Keratinocyte (primary cell): ENCODE measurements around the gene CCDC137. TPM values are rescaled to one million over a fixed set of nuclear protein-coding genes. Genes with fewer than 3 reads are reported as not detected.

Experiments used
- DNase-seq: peaks from one replicate; pipeline ENCODE4 v3.0.0-alpha.2; 2011; ENCODE audit warnings: low read depth, missing footprints, low spot score
- FAIRE-seq: peaks from 2 replicates; lab custom pipeline; 2011; peaks lifted over from hg19 to GRCh38; lab: Jason Lieb, UNC
- H2AFZ ChIP-seq: 2 replicates; pipeline ENCODE4 v1.6.0; 2012; ENCODE audit warnings: low read length, control low read depth, inconsistent platforms; ENCODE audit not compliant: control insufficient read depth
- H3K27ac ChIP-seq: 2 replicates; pipeline ENCODE4 v1.5.1; 2011; ENCODE audit warnings: low read length; ENCODE audit not compliant: control insufficient read depth, insufficient read depth
- H3K27me3 ChIP-seq: 3 replicates; pipeline ENCODE4 v1.6.0; 2011; ENCODE audit warnings: low read length; ENCODE audit not compliant: control insufficient read depth, insufficient read depth; ENCODE audit errors: extremely low read depth
- H3K36me3 ChIP-seq, 2 experiments: 2 replicates in 1 of 2; 3 replicates in 1 of 2; pipeline ENCODE4 v1.5.1; 2011; ENCODE audit warnings: low read length in 2 of 2, mild to moderate bottlenecking in 1 of 2; ENCODE audit not compliant: control insufficient read depth in 2 of 2, insufficient read depth in 2 of 2; ENCODE audit errors: extremely low read depth in 1 of 2
- H3K4me1 ChIP-seq: 3 replicates; pipeline ENCODE4 v1.5.1; 2011; ENCODE audit warnings: low read length; ENCODE audit not compliant: control insufficient read depth, insufficient read depth; ENCODE audit errors: extremely low read depth
- H3K4me2 ChIP-seq: 3 replicates; pipeline ENCODE4 v1.6.0; 2011; ENCODE audit warnings: low read depth, low read length; ENCODE audit not compliant: control insufficient read depth, insufficient read depth; ENCODE audit errors: extremely low read depth
- H3K4me3 ChIP-seq, 3 experiments: fragments of 200-600 bp in 1 of 3; sonication (generic) in 1 of 3; 2 replicates in 2 of 3; 3 replicates in 1 of 3; pipeline ENCODE4 v1.5.1; 2011 to 2016; ENCODE audit warnings: low read length in 3 of 3, mild to moderate bottlenecking in 3 of 3, control low read depth in 2 of 3, inconsistent platforms in 1 of 3, low read depth in 1 of 3, mixed read lengths in 1 of 3, mixed run types in 1 of 3, moderate library complexity in 1 of 3; ENCODE audit not compliant: control insufficient read depth in 2 of 3, insufficient read depth in 2 of 3; ENCODE audit errors: extremely low read depth in 1 of 3
- H3K79me2 ChIP-seq: 2 replicates; pipeline ENCODE4 v1.6.0; 2012; ENCODE audit warnings: low read length; ENCODE audit not compliant: control insufficient read depth, insufficient read depth
- H3K9ac ChIP-seq: 3 replicates; pipeline ENCODE4 v1.6.0; 2011; ENCODE audit warnings: low read length; ENCODE audit not compliant: control insufficient read depth, insufficient read depth; ENCODE audit errors: extremely low read depth
- H3K9me1 ChIP-seq: 3 replicates; pipeline ENCODE4 v1.6.0; 2011; ENCODE audit warnings: low read length; ENCODE audit not compliant: control insufficient read depth, insufficient read depth; ENCODE audit errors: extremely low read depth
- H3K9me3 ChIP-seq: 2 replicates; pipeline ENCODE4 v1.5.1; 2012; ENCODE audit warnings: low read depth, low read length; ENCODE audit not compliant: control insufficient read depth
- H4K20me1 ChIP-seq: 3 replicates; pipeline ENCODE4 v1.6.0; 2011; ENCODE audit warnings: low read length; ENCODE audit not compliant: control insufficient read depth, insufficient read depth; ENCODE audit errors: extremely low read depth
- CTCF ChIP-seq, 3 experiments: IDR thresholded peaks in 1 of 3; conservative IDR thresholded peaks in 1 of 3; optimal IDR thresholded peaks in 1 of 3; 2 replicates in 2 of 3; 3 replicates in 1 of 3; pipeline versions ENCODE3 to v1.5.1; 2011; ENCODE audit warnings: low read length in 3 of 3, mild to moderate bottlenecking in 3 of 3, moderate library complexity in 2 of 3, control low read depth in 1 of 3, inconsistent platforms in 1 of 3; ENCODE audit not compliant: insufficient read depth in 2 of 3; ENCODE audit errors: extremely low read depth in 1 of 3
- EZH2 ChIP-seq: IDR thresholded peaks from one replicate; pipeline ENCODE4 v1.6.1; 2012; ENCODE audit warnings: inconsistent platforms, mild to moderate bottlenecking, low read length, moderate library complexity
- dilution Hi-C: fragments of 300-500 bp; cut with MboI; formaldehyde crosslinking; loops from one replicate; pipeline ENCODE4 v1.7.0; 2020; ENCODE audit warnings: low sequenced_read_pairs; ENCODE audit not compliant: extremely low pct_ligation_motif_present
- polyA plus RNA-seq, 5 experiments: library from polyadenylated mRNA; depleted of rRNA in 3 of 5; stranded (reverse) in 3 of 5; stranded (forward) in 1 of 5; unstranded in 1 of 5; fragments of >200 nt; gene quantifications; 1 replicate in 1 of 5; 2 replicates in 3 of 5; 3 replicates in 1 of 5; pipeline versions ENCODE4 v1.2.1 to v1.2.3, GENCODE V29; 2011 to 2012; ENCODE audit warnings: missing spikeins in 2 of 5, low read depth in 1 of 5, low replicate concordance in 1 of 5

Gene CCDC137
- polyA plus RNA-seq, 1 donor (not counting 4 experiments of a cell fraction or from before 2014, with no cell fraction given) = 15.4 TPM

GRCh38 chr17:81635973-81636504, 30.5 kb upstream of the CCDC137 start:
- Histone ChIP-seq H3K9ac (peak overlapping the region; percentile 96), H3K36me3 (peaks cover 2% of the 10 kb centered on the region in 2 experiments), H3K27me3 (no peaks in the 10 kb centered on the region), H3K79me2 (peaks cover 54% of the 10 kb centered on the region), H3K9me1 (peaks cover 3% of the 10 kb centered on the region), H4K20me1 (peaks cover 3% of the 10 kb centered on the region), H3K9me3 (no peaks in the 10 kb centered on the region), H2AFZ (no peak overlapping the region), H3K27ac (peak overlapping the region; percentile 83), H3K4me2 (peak overlapping the region; percentile 82), H3K4me3 (peak overlapping the region; percentile 85 to 97 (median 88)), H3K4me1 (peaks cover 13% of the 10 kb centered on the region)
- no peak for TF ChIP-seq EZH2
- no peak for TF ChIP-seq CTCF (optimal IDR thresholded peaks at IDR 0.05 in 1 of 3, IDR thresholded peaks at IDR 0.05 in 1 of 3, conservative IDR thresholded peaks at IDR 0.05 in 1 of 3; ENCODE audit: extremely low read depth in 1 of 3, insufficient read depth in 2 of 3, low read length in 3 of 3)
- dilution Hi-C loops = no loop called here
- FAIRE-seq = no peak
- DNase-seq = no peak

DNA sequence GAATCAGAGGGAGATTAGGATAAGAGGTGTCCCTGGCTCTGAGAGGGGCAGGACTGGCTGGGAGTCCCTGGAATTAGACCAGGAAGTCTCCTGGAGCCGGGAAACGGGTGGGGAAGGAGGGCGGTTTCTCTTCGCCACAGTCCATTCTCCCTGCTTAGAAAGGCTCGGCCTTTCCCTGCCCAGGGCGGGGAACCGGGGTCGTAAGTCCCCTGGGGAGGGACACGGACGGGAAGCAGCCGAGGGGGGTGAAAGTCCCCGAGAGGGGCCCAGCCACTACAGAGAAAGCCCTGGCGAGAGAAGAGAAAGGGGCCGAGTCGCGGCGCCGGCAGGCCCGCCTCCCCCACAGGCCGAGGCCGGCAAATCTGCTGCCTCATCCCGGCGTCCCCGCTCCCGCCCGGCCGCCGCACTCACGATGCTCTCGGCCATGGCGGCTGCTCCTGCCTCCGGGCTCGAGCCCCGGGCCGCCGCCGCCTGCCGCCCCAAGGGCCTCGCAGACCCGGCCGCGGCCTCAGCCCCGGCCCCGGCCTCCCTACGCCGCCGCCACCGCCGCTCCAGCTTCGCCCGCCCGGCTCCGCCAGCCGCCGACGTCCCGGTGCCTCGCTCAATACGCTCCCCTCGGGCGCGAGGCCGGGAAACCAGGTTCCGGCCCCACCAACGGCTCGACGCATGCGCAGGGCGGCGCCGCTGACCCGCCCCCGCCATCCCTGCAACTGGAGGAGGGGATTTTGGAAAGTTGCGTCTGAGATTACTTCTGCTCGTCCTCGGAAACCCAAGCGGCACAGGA, 29.8 kb upstream of the CCDC137 start, which contains the start of the genes NPLOC4 and TSPAN10:
Gene NPLOC4, minus strand, starts transcription at position 608 of the 784 bp plus-strand sequence. Its CDS starts 182 bp downstream, at position 426.
Gene TSPAN10, plus strand, starts transcription at position 692 of the 784 bp plus-strand sequence. CDS start 5,217 bp downstream, outside the sequence.
- peak within 1 kb of the TSS; percentile 85 to 97 (median 88) for H3K4me3 ChIP-seq
- no peak for FAIRE-seq
- TF ChIP-seq EZH2 = no peak
- TF ChIP-seq CTCF (optimal IDR thresholded peaks at IDR 0.05 in 1 of 3, IDR thresholded peaks at IDR 0.05 in 1 of 3, conservative IDR thresholded peaks at IDR 0.05 in 1 of 3; ENCODE audit: extremely low read depth in 1 of 3, insufficient read depth in 2 of 3, low read length in 3 of 3) = no peak
- peaks cover 15% of the 10 kb centered on the region for H3K4me1 ChIP-seq
- peaks cover 48% of the 10 kb centered on the region for H3K79me2 ChIP-seq
- H4K20me1 ChIP-seq = peaks cover under 1% of the 10 kb centered on the region
- H3K9ac ChIP-seq = peak within 1 kb of the TSS; percentile 96
- no peaks in the 10 kb centered on the region for H3K9me3 ChIP-seq
- H2AFZ ChIP-seq = peak within 1 kb of the TSS; percentile 94
- DNase-seq = peak; percentile 25
- H3K27me3 ChIP-seq = no peaks in the 10 kb centered on the region
- H3K4me2 ChIP-seq = peak within 1 kb of the TSS; percentile 95
- H3K9me1 ChIP-seq = no peaks in the 10 kb centered on the region
- peaks cover 0 to 2% of the 10 kb centered on the region in 2 experiments for H3K36me3 ChIP-seq
- dilution Hi-C loops = no loop called here
- H3K27ac ChIP-seq = peak within 1 kb of the TSS; percentile 83
